GM13976 (cell line): Measurements from ENCODE around the gene P4HB.

Experiments
- DNase-seq: peaks from one replicate; pipeline ENCODE4 v3.0.0; 2012; ENCODE audit warnings: low spot score
- CTCF ChIP-seq: IDR thresholded peaks from 2 replicates; pipeline ENCODE4 v1.5.1; 2012; ENCODE audit warnings: borderline replicate concordance, mild to moderate bottlenecking; ENCODE audit not compliant: insufficient read depth; ENCODE audit errors: extremely low read depth, missing control alignments, control extremely low read depth
- in situ Hi-C: fragments of 300-500 bp; cut with MboI; formaldehyde crosslinking; loops from one replicate; pipeline ENCODE4 v1.12.0; 2022; ENCODE audit warnings: low sequenced_read_pairs, mixed read lengths, inconsistent platforms; ENCODE audit not compliant: unreplicated experiment

The P4HB gene

GRCh38 chr17:81809556-81809998 is 50.8 kb downstream of the P4HB start:
- in situ Hi-C loops = no loop called here
- TF ChIP-seq CTCF = no peak
- no peak for DNase-seq

GRCh38 chr17:81808778-81809555 is 51.4 kb downstream of the P4HB start:
- in situ Hi-C loops = no loop called here

GRCh38 chr17:81807839-81808238 is 52.5 kb downstream of the P4HB start:
- in situ Hi-C loops = no loop called here
- no peak for DNase-seq
- no peak for TF ChIP-seq CTCF

More at GRCh38 chr17:81808778-81809555, 51.4 kb downstream of the P4HB start:
- TF ChIP-seq CTCF = peak; percentile 34
- no peak for DNase-seq

- TF ChIP-seq CTCF = no peak
Measured at GRCh38 chr17:81807210-81807719, 53.1 kb downstream of the P4HB start.

GRCh38 chr17:81806461-81807209 is 53.7 kb downstream of the P4HB start:
- no peak for TF ChIP-seq CTCF
- DNase-seq = no peak
- in situ Hi-C loops = no loop called here

More at GRCh38 chr17:81807210-81807719, 53.1 kb downstream of the P4HB start:
- in situ Hi-C loops = no loop called here
- DNase-seq = no peak

- in situ Hi-C loops = no loop called here
- TF ChIP-seq CTCF = no peak
- DNase-seq = no peak
Measured at GRCh38 chr17:81805707-81806460, 54.5 kb downstream of the P4HB start.
